NCI-H2227 (cell line): Measurements from ENCODE around the gene FGGY.
A peak's percentile ranks its signal among the peaks of the same experiment; 100 is the strongest.
"Not testable (repeated sequence)": the region's sequence is repeated elsewhere in the genome, so short reads cannot be mapped to it uniquely, and the experiment has no call there.

Source experiments
- DNase-seq: peaks from one replicate; lab custom pipeline; 2025; ENCODE audit not compliant: unreplicated experiment; lab: John Stamatoyannopoulos, UW

Gene FGGY

DNA sequence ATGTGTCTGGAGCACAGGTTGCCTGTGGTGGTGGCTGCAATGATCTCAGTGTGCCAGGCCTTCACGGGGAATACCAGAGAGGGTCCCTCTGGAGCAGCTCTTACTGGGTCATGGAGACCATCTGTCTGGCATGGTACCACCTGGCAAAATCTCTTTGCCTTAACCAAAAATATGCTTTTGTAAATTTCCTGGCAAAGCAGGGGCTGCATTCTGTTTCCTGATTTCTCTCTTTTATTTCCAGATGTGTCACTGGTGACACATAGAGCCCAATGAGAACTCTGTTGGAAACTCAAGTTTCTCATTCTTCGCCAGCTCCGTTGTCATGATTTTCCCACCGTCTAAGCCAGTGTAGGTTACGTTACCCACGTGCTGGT lies 136.5 kb downstream of the FGGY start:
- no peak for DNase-seq

DNA sequence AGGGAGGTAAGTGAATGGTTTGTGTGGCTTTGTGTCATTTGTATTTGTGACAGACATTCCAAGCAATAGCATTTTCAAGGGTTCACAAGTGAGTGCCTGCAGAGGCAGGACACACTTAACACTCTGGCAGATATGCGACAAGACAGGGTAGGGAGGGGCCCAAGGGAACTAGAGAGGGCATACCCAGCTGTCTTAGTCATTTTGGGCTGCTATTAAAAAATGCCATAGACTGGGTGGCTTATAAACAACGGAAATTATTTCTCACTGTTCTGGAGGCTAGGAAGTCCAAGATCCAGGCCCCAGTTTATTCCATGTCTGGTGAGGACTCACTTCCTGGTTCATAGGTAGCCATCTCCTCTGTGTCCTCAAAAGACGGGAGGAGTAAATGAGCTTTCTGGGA lies 137.4 kb downstream of the FGGY start:
- no peak for DNase-seq

DNA sequence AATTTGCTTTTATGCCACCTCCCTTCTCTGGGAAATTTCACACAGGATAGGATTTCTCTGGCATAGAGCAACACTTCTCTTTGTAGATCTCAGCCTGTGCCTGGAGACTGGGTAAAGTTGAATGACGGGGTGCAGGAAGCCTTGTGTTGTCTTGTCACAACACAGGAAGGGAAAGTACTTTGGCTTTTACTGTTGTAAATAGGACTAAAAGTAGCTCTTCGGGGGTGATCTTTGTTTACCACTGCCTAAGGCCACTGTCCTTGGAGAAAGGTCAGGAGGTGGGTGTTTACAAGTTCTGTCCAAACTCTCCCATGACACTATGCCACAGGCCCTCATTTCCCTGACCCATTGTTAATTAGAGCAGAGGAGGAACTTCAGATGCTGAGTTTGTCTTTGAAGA lies 139.7 kb downstream of the FGGY start:
- DNase-seq, result no peak

- no peak for DNase-seq
Observed at GRCh38 chr1:59438058-59438560, 141.2 kb downstream of the FGGY start.

GRCh38 chr1:59442492-59442891 lies 145.6 kb downstream of the FGGY start:
- DNase-seq, result no peak

- no peak for DNase-seq
Observed at GRCh38 chr1:59443310-59443709, 146.4 kb downstream of the FGGY start.

DNA sequence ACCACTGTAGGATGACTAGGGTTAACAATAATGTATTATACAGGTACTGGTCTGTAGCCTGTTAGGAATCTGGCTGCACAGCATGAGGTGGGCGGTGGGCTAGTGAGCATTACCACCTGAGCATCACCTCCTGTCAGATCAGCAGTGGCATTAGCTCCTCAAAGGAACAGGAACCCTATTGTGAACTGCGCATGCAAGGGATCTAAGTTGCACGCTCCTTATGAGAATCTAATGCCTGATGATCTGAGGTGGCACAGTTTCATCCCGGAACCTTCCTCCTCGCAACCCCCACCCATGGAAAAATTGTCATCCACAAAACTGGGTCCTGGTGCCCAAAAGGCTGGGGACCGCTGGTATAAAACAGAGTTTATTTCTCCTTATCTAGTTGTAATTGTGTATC lies 147.6 kb downstream of the FGGY start:
- no peak for DNase-seq

GRCh38 chr1:59445040-59445439 lies 148.1 kb downstream of the FGGY start:
- DNase-seq, result no peak

GRCh38 chr1:59446257-59446901 lies 149.5 kb downstream of the FGGY start:
- DNase-seq, result peak; percentile 30

GRCh38 chr1:59452026-59452425 lies 155.1 kb downstream of the FGGY start:
- DNase-seq, result no peak

- no peak for DNase-seq
Observed at GRCh38 chr1:59452559-59452958, 155.7 kb downstream of the FGGY start.

GRCh38 chr1:59453297-59453968 lies 156.5 kb downstream of the FGGY start:
- DNase-seq, result no peak

GRCh38 chr1:59455206-59455605 lies 158.3 kb downstream of the FGGY start:
- DNase-seq, result no peak

GRCh38 chr1:59457786-59458185 lies 160.9 kb downstream of the FGGY start:
- no peak for DNase-seq

DNA sequence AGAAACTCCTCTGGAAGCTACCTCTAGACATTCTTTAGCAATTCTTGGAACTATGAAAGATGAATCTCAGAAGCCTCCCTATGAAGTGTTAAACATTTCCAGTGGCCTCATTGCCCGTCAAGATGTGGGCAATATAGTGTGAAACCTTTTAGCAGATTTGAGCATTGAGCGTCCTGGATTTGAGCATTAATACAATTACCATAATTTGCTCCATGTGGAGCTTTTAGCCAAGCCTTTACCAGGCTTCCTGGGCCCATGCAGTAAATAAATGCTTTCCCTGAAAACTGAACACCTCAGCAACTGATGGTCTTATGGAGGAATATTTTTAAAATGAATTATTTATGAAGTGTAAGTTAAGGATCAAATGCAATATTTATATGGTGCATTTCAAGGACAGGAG lies 162.0 kb downstream of the FGGY start:
- DNase-seq, result no peak

- DNase-seq, result not testable (repeated sequence)
Observed at GRCh38 chr1:59462942-59463341, 166.0 kb downstream of the FGGY start.

DNA sequence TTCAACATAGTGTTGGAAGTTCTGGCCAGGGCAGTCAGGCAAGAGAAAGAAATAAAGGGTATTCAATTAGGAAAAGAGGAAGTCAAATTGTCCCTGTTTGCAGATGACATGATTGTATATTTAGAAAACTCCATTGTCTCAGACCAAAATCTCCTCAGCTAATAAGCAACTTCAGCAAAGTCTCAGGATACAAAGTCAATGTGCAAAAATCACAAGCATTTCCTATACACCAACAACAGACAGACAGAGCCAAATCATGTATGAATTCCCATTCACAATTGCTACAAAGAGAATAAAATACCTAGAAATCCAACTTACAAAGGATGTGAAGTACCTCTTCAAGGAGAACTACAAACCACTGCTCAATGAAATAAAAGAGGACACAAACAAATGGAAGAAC lies 168.6 kb downstream of the FGGY start:
- not testable (repeated sequence) for DNase-seq

- DNase-seq, result no peak
Observed at GRCh38 chr1:59468828-59469428, 172.0 kb downstream of the FGGY start.

- not testable (repeated sequence) for DNase-seq
Observed at GRCh38 chr1:59471991-59472570, 175.2 kb downstream of the FGGY start.

DNA sequence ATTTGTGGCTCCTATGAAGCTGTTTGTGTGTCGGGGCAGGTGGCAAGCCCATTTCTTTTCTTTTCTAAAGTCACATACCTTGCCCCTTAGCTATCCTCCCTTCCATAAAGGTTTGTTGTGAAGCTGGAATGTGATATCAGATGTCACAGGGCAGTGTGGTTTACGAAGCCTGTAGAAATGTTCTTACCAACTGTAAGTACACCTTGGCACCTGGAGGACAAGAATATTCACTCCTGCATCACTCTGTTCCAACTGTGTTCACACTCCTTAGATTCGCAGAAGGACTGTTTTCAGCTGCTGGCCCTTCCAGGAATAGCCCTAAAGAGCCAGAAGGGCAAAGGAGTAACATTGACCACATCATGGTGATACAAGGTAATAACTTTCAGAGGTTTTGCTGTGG lies 176.9 kb downstream of the FGGY start:
- DNase-seq, result no peak

DNA sequence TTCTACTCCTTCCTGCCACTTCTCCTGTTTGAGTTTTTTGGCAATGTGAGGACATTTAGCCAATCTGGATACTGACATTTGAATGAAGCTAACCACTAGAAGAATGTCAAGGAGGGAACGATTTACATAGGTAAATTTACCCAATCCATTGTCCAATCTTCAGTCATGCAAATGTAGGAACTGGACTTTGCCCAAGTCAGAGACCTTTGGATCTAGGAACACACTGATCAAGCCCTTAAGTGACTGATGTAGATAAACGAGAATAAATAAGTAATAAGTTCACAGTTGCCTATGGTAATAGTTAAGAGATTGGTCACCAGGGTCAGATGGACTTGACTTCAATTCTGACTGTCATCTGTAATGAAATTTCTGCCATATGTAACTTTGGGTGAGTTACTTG lies 177.6 kb downstream of the FGGY start:
- no peak for DNase-seq

GRCh38 chr1:59475737-59476136 lies 178.8 kb downstream of the FGGY start:
- no peak for DNase-seq
